ENCODE results near the gene CTSA.
A peak's percentile ranks its signal among the peaks of the same experiment; 100 is the strongest.

The CTSA gene

DNA sequence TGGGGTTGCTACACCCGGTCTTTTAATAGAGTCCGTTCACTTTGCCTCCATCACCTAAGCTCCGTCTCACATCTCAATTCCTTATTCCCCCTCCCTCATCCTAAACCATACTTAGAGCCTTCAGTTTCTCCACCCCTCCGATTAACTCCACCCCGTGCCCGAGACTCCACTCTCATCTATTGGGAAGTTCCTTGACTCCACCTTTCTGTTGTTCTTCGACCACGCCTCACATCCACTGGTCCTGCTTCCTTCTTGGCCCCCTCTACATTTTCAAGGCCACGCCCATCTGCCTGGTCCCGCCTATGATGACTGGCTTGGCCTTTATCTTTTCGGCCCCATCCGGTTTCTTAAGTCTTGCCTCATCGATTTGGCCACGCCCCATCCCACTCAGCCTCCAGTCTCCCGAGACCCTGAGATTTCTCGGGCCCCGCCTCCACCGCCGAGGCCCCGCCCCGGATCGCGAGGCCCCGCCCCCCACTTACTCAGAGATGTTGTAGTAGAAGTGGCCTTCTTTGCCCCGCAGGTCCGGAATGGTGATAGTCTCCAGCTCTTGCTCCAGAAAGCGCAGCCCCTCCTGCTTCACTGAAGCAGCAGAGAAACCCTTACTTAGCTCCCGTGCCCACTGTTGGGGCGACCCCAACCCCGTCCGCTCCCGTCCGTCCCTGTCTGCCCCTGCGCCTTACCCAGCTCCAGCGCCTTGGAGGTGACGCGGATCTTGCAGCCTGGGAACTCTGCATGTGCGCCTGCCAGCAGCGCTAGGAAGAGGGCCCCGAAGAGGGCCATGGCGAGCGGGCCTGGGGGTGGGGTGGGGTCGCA, 19.7 kb downstream of the CTSA start:
- Mint-ChIP-seq H3K4me1 (peaks cover 14% of the 10 kb centered on the region), H3K27ac (peak overlapping the region; percentile 58), H3K9me3 (no peaks in the 10 kb centered on the region), H3K4me3 (peak overlapping the region; percentile 80), H3K36me3 (no peaks in the 10 kb centered on the region), H3K27me3 (peaks cover 5% of the 10 kb centered on the region)
- DNase-seq (ENCODE audit: low spot score in 2 of 2) (peak; percentile 90 to 93), ATAC-seq (ENCODE audit: low read depth) (peak; percentile 88)

DNA sequence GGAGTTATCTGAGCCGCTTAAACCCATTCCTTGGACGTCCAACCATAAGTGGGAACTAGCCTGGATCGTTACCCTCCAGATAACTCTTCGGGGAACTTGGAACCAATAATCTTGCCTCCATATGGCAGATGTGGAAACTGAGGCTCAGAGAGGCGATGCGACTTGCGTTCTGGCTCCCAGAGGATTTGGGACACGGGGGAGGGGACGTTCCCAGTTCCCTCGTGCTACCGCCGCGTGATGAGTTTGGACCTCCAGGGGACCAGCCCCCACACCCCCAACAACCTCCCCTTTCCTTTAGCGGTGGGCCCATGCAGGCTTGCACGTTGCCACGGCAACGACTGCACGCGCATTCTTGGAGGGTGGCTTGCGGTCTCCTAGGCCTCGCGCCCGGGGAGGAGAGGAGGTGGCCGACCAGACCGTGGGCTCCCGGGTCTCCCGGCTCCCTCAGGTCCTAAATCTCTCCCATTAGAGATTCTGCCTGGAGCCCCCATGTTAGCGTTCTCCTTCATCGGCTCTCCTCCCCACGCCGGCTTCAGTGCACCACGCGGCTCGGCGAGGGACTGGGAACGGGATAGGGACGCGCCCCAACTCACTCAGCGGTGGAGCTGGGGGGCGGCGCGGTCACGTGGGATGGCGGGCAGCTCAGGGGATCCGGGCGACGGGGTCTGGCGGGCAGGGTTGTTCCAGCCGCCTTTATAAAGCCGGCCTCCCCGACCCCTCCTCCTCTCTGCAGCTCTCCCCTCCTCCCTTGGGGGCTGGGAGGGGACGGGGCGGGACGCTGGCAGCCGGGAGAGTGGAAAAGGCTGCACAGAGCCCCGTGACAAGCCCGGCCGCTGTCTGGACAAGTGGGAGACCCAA, 20.6 kb downstream of the CTSA start, which contains the start of gene PLTP:
Gene PLTP, minus strand, starts transcription at position 670 of the 858 bp plus-strand sequence. CDS start 703 bp downstream, outside the sequence.
- H3K9me3 Mint-ChIP-seq, result no peaks in the 10 kb centered on the region
- ATAC-seq (ENCODE audit: low read depth), result peak; percentile 18
- no peaks in the 10 kb centered on the region for H3K36me3 Mint-ChIP-seq
- peaks cover 5% of the 10 kb centered on the region for H3K27me3 Mint-ChIP-seq
- DNase-seq (ENCODE audit: low spot score in 2 of 2), result peak; percentile 25 to 44
- peak within 1 kb of the TSS; percentile 80 for H3K4me3 Mint-ChIP-seq
- peak within 1 kb of the TSS; percentile 58 for H3K27ac Mint-ChIP-seq
- H3K4me1 Mint-ChIP-seq, result peaks cover 14% of the 10 kb centered on the region

DNA sequence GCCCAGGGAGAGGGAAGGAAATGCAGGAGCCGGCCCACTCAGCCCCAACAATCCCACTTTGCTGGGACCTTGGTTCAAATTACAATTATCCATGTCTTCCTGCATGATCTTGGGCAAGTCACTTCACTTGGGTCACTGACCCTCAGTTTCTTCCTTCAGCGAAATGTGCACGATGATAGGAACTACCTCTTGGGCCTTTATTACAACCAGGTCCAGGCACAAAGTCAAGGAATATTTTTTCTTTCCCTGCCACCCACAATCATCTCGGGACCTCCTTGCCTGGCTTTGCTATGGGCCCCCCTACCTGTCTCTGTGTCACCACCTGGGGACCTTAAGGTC, 21.2 kb downstream of the CTSA start:
- ATAC-seq (ENCODE audit: low read depth), result no peak
- H3K4me3 Mint-ChIP-seq, result peak overlapping the region; percentile 53
- peaks cover 14% of the 10 kb centered on the region for H3K4me1 Mint-ChIP-seq
- DNase-seq (ENCODE audit: low spot score in 2 of 2), result no peak
- H3K36me3 Mint-ChIP-seq, result no peaks in the 10 kb centered on the region
- no peaks in the 10 kb centered on the region for H3K9me3 Mint-ChIP-seq
- H3K27me3 Mint-ChIP-seq, result peaks cover 5% of the 10 kb centered on the region
- H3K27ac Mint-ChIP-seq, result no peak overlapping the region

DNA sequence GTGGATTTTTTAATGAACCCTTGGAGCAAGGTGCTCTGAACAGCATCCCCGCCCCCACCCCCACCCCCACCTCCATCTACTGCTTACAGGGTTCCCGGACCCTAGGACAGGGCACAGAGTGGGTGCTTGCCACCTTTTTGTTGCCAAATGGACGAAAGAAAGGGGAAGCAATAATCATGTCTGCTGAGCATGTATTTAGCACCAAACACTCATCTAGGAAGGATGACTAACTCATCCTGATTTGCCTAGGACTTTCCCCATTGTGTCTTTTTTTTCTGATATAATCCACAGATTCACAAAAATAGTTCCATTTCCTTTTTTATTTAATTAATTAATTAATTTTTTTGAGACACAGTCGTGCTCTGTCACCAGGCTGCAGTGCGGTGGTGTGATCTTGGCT, 22.0 kb downstream of the CTSA start:
- DNase-seq (ENCODE audit: low spot score in 2 of 2), result no peak
- H3K4me3 Mint-ChIP-seq, result peak overlapping the region; percentile 68
- H3K27ac Mint-ChIP-seq, result no peak overlapping the region
- peaks cover 5% of the 10 kb centered on the region for H3K27me3 Mint-ChIP-seq
- ATAC-seq (ENCODE audit: low read depth), result no peak
- H3K9me3 Mint-ChIP-seq, result no peaks in the 10 kb centered on the region
- H3K36me3 Mint-ChIP-seq, result no peaks in the 10 kb centered on the region
- H3K4me1 Mint-ChIP-seq, result peaks cover 14% of the 10 kb centered on the region

DNA sequence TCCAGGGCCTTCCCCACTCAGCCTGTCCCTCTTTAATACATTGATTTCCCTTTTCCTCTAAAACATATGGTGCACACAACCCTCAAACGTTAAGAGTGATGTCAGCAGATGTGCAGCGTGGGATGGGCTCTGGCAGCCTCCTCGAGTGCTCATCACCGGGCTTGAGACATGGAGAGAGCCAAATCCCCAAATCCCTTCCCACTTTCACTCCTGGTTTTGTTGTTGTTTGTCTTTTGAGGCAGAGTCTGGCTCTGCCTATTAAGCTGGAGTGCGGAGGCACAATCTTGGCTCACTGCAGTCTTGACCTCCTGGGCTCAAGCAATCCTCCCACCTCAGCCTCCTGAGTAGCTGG, 26.6 kb downstream of the CTSA start:
- Mint-ChIP-seq H3K27me3 (peaks cover 12% of the 10 kb centered on the region), H3K4me3 (no peak overlapping the region), H3K4me1 (peaks cover 2% of the 10 kb centered on the region), H3K36me3 (no peaks in the 10 kb centered on the region), H3K9me3 (no peaks in the 10 kb centered on the region), H3K27ac (no peak overlapping the region)
- DNase-seq (ENCODE audit: low spot score in 2 of 2), result no peak
- no peak for ATAC-seq (ENCODE audit: low read depth)

DNA sequence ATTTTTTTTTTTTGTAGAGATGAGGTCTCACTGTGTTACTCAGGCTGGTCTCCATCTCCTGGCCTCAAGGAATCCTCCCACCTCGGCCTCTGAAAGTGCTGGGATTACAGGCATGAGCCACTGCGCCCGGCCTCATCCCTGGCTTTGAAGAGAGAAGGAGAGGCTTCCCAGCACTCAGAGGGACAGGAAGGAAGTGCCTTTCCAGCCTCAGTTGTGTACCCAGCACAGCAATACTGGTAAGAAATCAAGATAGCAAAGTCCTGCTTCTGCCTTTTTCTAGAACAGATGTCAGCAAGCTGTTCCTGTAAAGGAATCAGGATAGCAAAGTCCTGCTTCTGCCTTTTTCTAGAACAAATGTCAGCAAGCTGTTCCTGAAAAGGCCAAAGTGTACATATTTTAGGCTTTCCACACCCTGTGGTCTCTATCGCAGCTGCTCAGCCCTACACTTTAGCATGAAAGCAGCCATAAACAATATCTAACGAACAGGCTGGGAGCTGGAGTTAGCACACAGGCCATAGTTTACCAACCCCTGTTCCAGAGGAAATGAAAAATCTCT, 27.1 kb downstream of the CTSA start:
- Mint-ChIP-seq H3K36me3 (no peaks in the 10 kb centered on the region), H3K9me3 (no peaks in the 10 kb centered on the region), H3K27ac (no peak overlapping the region), H3K4me1 (no peaks in the 10 kb centered on the region), H3K27me3 (peaks cover 10% of the 10 kb centered on the region), H3K4me3 (no peak overlapping the region)
- no peak for ATAC-seq (ENCODE audit: low read depth)
- no peak for DNase-seq (ENCODE audit: low spot score in 2 of 2)

DNA sequence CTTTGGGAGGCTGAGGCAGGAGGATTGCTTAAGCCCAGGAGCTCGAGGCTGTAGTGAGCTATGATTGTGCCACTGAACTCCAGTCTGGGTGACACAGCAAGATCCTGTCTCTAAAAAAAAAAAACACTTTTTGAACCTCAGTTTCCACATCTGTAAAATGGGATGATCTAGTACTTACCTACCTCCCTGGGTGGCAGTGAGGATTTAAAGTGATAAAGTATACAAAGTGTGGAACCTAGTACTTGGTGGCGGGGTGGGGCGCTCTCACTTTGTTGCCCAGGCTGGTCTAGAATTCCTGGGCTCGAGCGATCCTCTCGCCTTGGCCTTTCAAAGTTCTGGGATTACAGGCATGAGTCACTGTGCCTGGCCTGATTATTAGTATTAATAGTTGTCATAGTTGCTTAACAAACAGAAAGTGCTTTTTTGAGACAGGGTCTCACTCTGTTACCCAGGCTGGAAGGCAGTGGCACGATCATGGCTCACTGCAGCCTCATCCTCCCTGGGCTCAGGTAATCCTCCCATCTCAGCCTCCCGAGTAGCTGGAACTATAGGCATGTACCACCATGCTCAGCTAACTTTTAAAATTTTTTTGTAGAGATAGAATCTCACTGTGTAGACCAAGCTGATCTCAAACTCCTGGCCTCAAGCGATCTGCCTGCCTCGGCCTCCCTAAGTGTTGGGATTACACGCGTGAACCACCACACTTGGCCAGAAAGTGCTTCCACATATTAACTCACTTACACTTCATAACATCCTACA, 27.8 kb downstream of the CTSA start:
- H3K4me1 Mint-ChIP-seq, result no peaks in the 10 kb centered on the region
- H3K36me3 Mint-ChIP-seq, result no peaks in the 10 kb centered on the region
- H3K27me3 Mint-ChIP-seq, result peaks cover 10% of the 10 kb centered on the region
- ATAC-seq (ENCODE audit: low read depth) (no peak), DNase-seq (ENCODE audit: low spot score in 2 of 2) (no peak)
- no peak overlapping the region for H3K4me3 Mint-ChIP-seq
- no peaks in the 10 kb centered on the region for H3K9me3 Mint-ChIP-seq
- H3K27ac Mint-ChIP-seq, result no peak overlapping the region

DNA sequence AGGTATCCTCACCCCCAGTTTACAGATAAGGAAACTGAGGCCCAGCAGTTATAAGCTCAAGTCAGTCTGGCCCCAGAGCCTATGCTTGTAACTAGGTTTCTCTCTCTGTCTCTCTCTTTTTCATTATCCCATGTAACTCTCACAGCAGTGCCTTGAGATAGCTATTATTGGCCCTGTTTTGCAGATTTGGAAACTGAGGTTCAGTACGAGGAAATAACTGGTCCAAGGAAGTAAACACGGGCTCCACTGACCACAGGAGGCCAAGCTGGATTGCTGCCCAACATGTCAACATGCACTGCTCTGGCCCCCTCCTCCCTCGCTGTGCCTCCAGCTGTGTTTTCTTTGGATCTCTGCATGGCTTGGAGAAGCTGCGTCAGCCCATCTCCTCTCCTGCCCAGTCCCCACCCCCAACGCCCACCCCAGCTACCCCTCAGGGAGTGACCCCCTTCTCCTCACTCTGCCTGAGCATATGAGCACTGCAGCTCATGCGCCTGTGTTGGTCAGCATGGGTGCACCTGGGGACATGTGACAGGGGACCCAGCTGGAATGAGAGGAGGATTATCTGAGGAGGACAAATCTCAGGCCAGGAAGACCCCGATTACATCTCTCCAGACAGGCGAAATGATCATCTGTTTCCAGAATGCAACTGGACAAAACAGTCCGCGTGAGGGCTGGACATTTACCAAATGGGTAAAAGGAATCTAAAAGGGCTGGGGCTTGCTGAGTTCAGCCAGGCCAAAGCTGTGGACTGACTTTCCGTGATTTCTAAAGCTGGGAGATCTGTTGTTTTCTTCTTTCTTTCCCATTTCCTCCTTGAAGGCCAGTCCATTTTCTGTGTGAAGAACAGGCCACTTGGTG, 28.6 kb downstream of the CTSA start:
- no peak overlapping the region for H3K27ac Mint-ChIP-seq
- no peak overlapping the region for H3K4me3 Mint-ChIP-seq
- H3K27me3 Mint-ChIP-seq, result peaks cover 10% of the 10 kb centered on the region
- H3K4me1 Mint-ChIP-seq, result no peaks in the 10 kb centered on the region
- no peaks in the 10 kb centered on the region for H3K36me3 Mint-ChIP-seq
- H3K9me3 Mint-ChIP-seq, result no peaks in the 10 kb centered on the region
- DNase-seq (ENCODE audit: low spot score in 2 of 2), result no peak
- ATAC-seq (ENCODE audit: low read depth), result no peak

DNA sequence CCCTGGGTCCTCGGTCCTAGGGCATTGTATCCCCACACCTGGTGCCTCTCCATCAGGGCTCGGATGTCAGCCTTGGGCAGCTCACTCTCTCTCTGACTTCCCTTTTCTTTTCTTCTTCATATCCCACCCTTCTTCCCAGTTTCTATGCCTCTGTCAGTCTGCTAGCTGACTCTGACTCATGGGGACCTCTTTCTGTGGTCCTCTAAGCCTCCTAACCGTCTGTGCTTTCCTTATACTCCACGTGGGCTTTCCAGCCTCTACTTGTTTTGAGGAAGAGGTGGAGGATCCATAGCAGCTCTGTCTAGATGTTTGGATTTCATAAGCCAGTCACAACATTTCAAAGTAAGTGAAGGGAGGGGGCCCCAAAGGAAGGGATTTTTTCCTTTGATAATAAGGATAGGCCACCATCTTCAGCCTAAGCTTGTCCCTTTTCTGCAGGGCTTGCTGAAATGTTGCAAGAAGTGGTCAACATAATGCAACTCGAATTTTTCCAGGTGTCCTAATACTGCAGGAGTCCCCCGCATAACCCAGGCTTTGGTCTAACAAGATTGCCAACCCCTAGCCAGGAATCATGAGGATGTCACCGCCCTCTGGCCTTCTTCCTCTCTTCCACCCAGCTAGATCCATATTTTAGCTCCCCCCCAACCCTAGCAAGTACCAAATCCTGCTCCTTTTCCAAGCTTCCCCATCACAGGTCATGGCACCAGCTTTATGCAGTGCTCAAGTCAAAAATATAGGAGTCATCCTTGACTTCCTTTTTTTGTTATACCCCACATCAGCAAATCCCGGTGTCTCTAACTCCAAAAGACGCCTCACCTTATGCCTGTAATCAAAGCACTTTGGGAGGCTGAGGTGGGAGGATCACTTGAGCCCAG, 29.6 kb downstream of the CTSA start:
- peaks cover 10% of the 10 kb centered on the region for H3K27me3 Mint-ChIP-seq
- no peak for ATAC-seq (ENCODE audit: low read depth)
- no peaks in the 10 kb centered on the region for H3K36me3 Mint-ChIP-seq
- H3K9me3 Mint-ChIP-seq, result no peaks in the 10 kb centered on the region
- no peak overlapping the region for H3K4me3 Mint-ChIP-seq
- H3K27ac Mint-ChIP-seq, result no peak overlapping the region
- H3K4me1 Mint-ChIP-seq, result no peaks in the 10 kb centered on the region
- no peak for DNase-seq (ENCODE audit: low spot score in 2 of 2)

DNA sequence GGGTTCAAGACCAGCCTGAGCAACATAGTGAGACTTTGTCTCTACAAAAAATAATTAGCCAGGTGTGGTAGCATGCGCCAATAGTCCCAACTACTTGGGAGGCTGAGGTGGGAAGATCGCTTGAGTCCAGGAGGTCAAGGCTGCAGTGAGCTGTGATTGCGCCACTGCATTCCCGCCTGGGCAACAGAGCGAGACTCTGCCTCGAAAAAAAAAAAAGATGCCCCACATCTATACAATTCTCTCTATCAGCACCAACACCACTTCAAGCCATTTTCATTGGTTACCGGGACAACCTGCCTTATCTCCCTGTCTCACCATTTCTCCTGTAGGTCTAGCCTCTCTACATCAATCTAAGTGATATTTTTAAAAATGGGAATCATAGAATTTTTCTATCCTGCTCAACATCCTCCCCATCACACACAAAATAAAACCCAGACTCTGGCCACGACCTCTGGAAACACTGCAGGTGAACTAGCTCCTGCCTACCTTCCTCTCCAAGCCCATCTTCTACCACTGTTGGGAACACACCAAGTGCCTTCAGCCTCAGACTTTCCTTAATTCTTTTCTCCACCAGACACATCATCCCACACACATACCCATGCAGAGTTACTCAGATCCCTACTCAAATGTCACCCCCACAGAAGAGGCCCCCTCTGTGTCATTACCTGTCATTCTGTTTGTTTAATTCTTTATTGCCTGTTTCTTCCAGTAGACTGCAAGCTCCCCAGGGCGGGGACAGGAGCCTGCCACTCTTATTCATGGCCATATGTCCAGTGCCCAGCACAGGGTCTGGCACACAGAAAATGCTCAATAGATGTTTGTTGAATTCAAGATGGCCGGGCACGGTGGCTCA, 30.4 kb downstream of the CTSA start:
- ATAC-seq (ENCODE audit: low read depth) (no peak), DNase-seq (ENCODE audit: low spot score in 2 of 2) (no peak)
- H3K27me3 Mint-ChIP-seq, result peaks cover 10% of the 10 kb centered on the region
- H3K27ac Mint-ChIP-seq, result no peak overlapping the region
- H3K36me3 Mint-ChIP-seq, result no peaks in the 10 kb centered on the region
- H3K4me1 Mint-ChIP-seq, result no peaks in the 10 kb centered on the region
- no peak overlapping the region for H3K4me3 Mint-ChIP-seq
- no peaks in the 10 kb centered on the region for H3K9me3 Mint-ChIP-seq

DNA sequence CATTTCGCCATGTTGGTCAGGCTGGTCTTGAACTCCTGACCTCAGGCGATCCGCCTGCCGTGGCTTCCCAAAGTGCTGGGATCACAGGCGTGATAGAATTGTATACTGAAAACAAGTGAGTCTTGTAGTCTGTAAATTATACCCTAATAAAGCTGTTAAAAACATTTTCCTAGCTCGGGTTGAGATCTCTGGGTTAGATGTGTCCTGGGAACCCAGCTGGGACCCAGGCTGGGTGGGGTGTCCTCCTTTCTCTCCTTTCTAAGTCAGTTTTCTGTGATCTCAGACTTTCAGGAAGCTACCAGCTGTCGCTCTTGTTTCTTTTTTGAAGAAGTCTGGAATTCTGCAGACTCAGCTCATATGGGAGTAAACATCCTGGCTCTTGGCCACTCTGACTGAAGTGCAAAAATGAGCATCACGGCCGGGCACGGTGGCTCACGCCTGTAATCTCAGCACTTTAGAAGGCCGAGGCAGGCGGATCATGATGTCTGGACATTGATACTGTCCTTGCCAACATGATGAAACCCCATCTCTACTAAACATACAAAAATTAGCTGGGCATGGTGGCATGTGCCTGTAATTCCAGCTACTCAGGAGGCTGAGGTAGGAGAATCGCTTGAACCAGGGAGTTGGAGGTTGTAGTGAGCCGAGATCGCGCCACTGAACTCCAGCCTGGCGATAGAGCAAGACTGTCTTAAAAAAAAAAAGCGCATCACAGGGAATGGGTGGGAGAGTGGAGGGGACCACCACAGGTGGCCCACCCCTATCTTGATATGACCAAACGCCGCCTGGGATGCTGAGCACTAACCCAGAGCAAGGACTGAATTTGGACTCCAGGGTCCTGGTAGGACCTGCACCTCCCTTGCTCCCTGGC, 33.5 kb downstream of the CTSA start:
- H3K27me3 Mint-ChIP-seq, result peaks cover 10% of the 10 kb centered on the region
- no peak overlapping the region for H3K27ac Mint-ChIP-seq
- ATAC-seq (ENCODE audit: low read depth) (no peak), DNase-seq (ENCODE audit: low spot score in 2 of 2) (no peak)
- H3K4me1 Mint-ChIP-seq, result no peaks in the 10 kb centered on the region
- no peaks in the 10 kb centered on the region for H3K36me3 Mint-ChIP-seq
- no peaks in the 10 kb centered on the region for H3K9me3 Mint-ChIP-seq
- no peak overlapping the region for H3K4me3 Mint-ChIP-seq
